T-helper 17 cell (primary cell): ENCODE results near the gene POLN. TPM values are rescaled to one million over a fixed set of nuclear protein-coding genes. Genes with fewer than 3 reads are reported as not detected.
A peak's percentile ranks its signal among the peaks of the same experiment; 100 is the strongest.

Experiments used
- ATAC-seq: fragments of 150-1000 bp; cut with Tn5 transposase; 2 replicates; pipeline ENCODE4 v1.10.0; 2021; ENCODE audit warnings: mild to moderate bottlenecking, moderate library complexity
- DNase-seq, 3 donors: peaks; one replicate each; pipeline versions ENCODE4 v3.0.0 to v3.0.0-alpha.2; 2020 to 2021
- H3K9me3 ChIP-seq: one replicate; pipeline ENCODE4 v1.7.0; 2013; ENCODE audit warnings: low read length, mild to moderate bottlenecking; ENCODE audit not compliant: control insufficient read depth, poor library complexity, severe bottlenecking
- H3K27ac Mint-ChIP-seq: one replicate; pipeline ENCODE4 v1.8.0; 2022; ENCODE audit warnings: mild to moderate bottlenecking, moderate library complexity, mixed read lengths
- H3K27me3 Mint-ChIP-seq: one replicate; pipeline ENCODE4 v1.8.0; 2022; ENCODE audit warnings: mixed read lengths
- H3K36me3 Mint-ChIP-seq: one replicate; pipeline ENCODE4 v1.8.0; 2022; ENCODE audit warnings: low read depth, mixed read lengths
- H3K4me1 Mint-ChIP-seq: one replicate; pipeline ENCODE4 v1.8.0; 2022; ENCODE audit warnings: mild to moderate bottlenecking, mixed read lengths
- H3K4me3 Mint-ChIP-seq: one replicate; pipeline ENCODE4 v1.8.0; 2022; ENCODE audit warnings: mild to moderate bottlenecking, moderate library complexity, mixed read lengths
- total RNA-seq, 4 donors: library from RNA in 2 of 4; stranded (reverse) in 2 of 4; gene quantifications; one replicate each; pipeline ENCODE4 v1.2.3 and lab custom pipeline; 2022 to 2026

The POLN gene
- total RNA-seq, 2 donors from 2014 or later, result 2.8 to 3.9 TPM

DNA sequence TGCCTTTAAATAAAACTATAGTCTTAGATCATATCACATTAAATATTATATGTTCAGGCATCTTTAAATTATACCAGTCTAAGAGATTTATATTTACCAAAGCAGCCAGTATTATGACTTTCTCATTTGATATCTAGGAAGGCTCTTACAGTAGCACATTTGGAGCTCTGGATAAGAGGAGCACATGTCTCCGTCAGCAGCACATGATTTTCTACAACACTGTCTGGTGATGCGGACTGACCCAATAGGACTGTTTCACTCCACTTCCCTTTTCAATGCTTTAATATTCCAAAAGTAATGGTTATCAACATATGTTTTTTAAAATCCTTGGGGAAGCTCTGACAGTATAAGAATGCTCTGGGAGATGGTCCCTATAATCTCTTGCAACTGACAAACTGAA is 61.5 kb downstream of the POLN start:
- no peak for ATAC-seq
- DNase-seq, result no peak
- no peak overlapping the region for H3K27ac Mint-ChIP-seq
- H3K4me3 Mint-ChIP-seq, result no peak overlapping the region
- no peaks in the 10 kb centered on the region for H3K9me3 ChIP-seq
- H3K27me3 Mint-ChIP-seq, result no peaks in the 10 kb centered on the region
- peaks cover 7% of the 10 kb centered on the region for H3K36me3 Mint-ChIP-seq
- H3K4me1 Mint-ChIP-seq, result no peaks in the 10 kb centered on the region

DNA sequence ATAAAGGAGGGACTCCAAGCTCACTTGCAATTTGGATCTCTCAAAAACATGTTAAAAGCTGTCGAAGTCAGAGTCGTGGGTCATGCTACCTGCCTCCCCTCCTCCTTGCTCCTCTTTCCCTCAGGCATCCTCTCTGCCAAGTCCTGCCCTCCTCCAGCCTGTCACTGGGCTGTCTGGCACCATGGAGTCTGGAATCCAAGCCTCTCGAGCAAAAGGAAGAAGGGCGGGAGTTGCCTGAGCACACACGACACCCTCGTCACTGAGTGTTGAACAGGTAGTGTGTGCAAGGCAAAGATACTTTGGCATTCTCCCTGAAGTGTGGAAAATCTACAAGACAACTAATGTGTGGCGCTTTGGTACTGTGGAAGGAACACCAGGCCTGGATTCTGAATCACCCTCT is 62.2 kb downstream of the POLN start:
- H3K9me3 ChIP-seq, result no peaks in the 10 kb centered on the region
- no peak overlapping the region for H3K27ac Mint-ChIP-seq
- H3K4me1 Mint-ChIP-seq, result no peaks in the 10 kb centered on the region
- no peak overlapping the region for H3K4me3 Mint-ChIP-seq
- no peaks in the 10 kb centered on the region for H3K27me3 Mint-ChIP-seq
- ATAC-seq (no peak), DNase-seq (no peak)
- peaks cover 5% of the 10 kb centered on the region for H3K36me3 Mint-ChIP-seq

GRCh38 chr4:2178986-2179385 is 62.9 kb downstream of the POLN start:
- no peaks in the 10 kb centered on the region for H3K27me3 Mint-ChIP-seq
- H3K4me3 Mint-ChIP-seq, result no peak overlapping the region
- no peak overlapping the region for H3K27ac Mint-ChIP-seq
- peaks cover 1% of the 10 kb centered on the region for H3K4me1 Mint-ChIP-seq
- ATAC-seq (no peak), DNase-seq (no peak)
- no peaks in the 10 kb centered on the region for H3K9me3 ChIP-seq
- peaks cover 5% of the 10 kb centered on the region for H3K36me3 Mint-ChIP-seq

GRCh38 chr4:2177443-2178093 is 64.4 kb downstream of the POLN start:
- no peak for ATAC-seq
- H3K27me3 Mint-ChIP-seq, result no peaks in the 10 kb centered on the region
- DNase-seq, result no peak
- H3K27ac Mint-ChIP-seq, result no peak overlapping the region
- H3K9me3 ChIP-seq, result no peaks in the 10 kb centered on the region
- H3K4me3 Mint-ChIP-seq, result no peak overlapping the region
- H3K36me3 Mint-ChIP-seq, result peaks cover 5% of the 10 kb centered on the region
- peaks cover 13% of the 10 kb centered on the region for H3K4me1 Mint-ChIP-seq

DNA sequence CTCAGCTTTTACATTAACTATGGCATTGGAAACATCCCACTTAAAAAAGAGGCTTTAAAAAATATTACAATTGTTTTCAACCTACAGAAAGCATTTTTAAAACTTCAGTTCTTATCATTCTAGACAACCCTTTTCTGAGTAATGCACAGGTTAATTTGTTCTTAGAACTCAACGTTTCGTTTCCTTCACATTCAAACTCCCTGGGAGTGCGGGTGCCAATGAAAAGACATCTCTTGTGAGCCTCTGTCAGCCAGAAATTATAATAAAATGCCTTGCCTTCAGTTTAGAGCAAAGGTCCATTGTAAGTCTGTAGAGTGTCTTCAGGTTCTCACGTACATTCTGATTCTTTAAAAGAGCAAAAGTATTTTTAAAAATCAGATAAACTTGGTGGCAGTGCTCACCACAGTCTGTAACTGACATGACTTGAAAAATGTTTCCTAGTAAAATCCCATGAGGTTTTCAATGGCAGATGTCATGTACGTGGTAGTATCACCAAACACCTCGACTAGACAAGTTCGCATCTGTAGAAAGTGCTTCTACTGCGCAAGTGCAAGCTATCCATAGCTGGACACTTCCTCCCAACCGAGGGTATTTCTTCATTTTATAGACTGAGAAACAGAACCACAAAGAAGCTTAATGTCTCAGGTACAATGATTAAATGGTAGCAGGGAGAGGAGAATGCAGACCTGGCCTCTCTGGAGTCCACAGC is 65.8 kb downstream of the POLN start:
- no peaks in the 10 kb centered on the region for H3K9me3 ChIP-seq
- no peak overlapping the region for H3K4me3 Mint-ChIP-seq
- H3K4me1 Mint-ChIP-seq, result peaks cover 22% of the 10 kb centered on the region
- ATAC-seq (no peak), DNase-seq (no peak)
- no peak overlapping the region for H3K27ac Mint-ChIP-seq
- no peaks in the 10 kb centered on the region for H3K27me3 Mint-ChIP-seq
- H3K36me3 Mint-ChIP-seq, result peaks cover 2% of the 10 kb centered on the region

GRCh38 chr4:2174061-2174460 is 67.9 kb downstream of the POLN start:
- Mint-ChIP-seq H3K27me3 (no peaks in the 10 kb centered on the region), H3K4me1 (peaks cover 24% of the 10 kb centered on the region), H3K4me3 (no peak overlapping the region), H3K27ac (no peak overlapping the region), H3K36me3 (peaks cover 4% of the 10 kb centered on the region)
- no peaks in the 10 kb centered on the region for H3K9me3 ChIP-seq
- no peak for DNase-seq
- ATAC-seq, result no peak

DNA sequence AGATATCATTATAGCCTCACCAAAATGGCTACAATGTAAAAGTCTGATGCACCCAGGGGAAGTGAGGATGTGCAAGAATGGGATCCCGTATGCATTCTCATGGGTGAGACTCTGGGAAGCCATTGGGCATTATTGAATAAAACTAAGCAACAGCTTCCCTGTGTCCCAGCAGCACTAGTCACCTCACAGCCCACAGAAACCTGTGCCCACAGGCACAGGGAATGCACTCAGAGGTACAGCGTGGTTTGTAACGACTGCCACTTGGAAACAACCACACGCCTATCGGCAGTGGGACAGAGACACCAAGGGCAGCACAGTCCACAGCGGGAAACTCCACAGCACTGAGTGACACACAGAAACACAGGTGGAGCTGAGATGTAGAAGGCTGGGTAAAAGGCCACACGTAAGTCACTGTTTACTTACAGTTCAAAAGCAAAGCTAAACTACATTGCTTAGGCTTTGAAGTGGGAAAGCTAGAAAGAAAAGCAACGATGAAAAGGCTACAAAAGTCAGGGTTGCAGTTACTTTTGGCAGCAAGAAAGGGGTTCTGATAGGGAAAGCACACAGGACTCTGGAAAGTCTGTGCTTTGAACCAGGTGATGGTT is 69.2 kb downstream of the POLN start:
- ATAC-seq (peak; percentile 92), DNase-seq (no peak)
- peak overlapping the region; percentile 90 for H3K27ac Mint-ChIP-seq
- no peaks in the 10 kb centered on the region for H3K9me3 ChIP-seq
- no peaks in the 10 kb centered on the region for H3K27me3 Mint-ChIP-seq
- H3K36me3 Mint-ChIP-seq, result peaks cover 4% of the 10 kb centered on the region
- H3K4me1 Mint-ChIP-seq, result peaks cover 24% of the 10 kb centered on the region
- peak overlapping the region; percentile 64 for H3K4me3 Mint-ChIP-seq

DNA sequence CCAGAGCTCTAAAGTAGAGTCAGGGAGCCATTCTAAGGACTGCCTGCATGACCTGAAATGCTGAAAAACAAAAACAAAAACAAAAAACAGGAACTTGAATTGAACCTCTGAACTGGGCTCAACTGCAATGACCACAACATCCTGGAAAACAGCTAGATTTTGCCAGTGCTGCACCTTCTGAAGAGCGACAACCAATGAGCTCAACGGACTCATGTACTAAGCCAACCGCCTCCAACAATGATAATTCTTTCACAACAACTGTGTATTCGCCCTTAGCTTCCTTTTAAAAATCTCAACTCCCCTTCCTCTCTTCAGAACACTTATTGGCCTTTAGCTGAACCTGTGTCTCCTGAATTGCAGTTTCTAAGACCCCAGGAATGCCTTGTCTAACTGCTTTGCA is 69.8 kb downstream of the POLN start:
- ATAC-seq (no peak), DNase-seq (no peak)
- peaks cover 4% of the 10 kb centered on the region for H3K36me3 Mint-ChIP-seq
- H3K9me3 ChIP-seq, result no peaks in the 10 kb centered on the region
- H3K4me3 Mint-ChIP-seq, result peak overlapping the region; percentile 64
- H3K27ac Mint-ChIP-seq, result peak overlapping the region; percentile 90
- no peaks in the 10 kb centered on the region for H3K27me3 Mint-ChIP-seq
- H3K4me1 Mint-ChIP-seq, result peaks cover 24% of the 10 kb centered on the region

DNA sequence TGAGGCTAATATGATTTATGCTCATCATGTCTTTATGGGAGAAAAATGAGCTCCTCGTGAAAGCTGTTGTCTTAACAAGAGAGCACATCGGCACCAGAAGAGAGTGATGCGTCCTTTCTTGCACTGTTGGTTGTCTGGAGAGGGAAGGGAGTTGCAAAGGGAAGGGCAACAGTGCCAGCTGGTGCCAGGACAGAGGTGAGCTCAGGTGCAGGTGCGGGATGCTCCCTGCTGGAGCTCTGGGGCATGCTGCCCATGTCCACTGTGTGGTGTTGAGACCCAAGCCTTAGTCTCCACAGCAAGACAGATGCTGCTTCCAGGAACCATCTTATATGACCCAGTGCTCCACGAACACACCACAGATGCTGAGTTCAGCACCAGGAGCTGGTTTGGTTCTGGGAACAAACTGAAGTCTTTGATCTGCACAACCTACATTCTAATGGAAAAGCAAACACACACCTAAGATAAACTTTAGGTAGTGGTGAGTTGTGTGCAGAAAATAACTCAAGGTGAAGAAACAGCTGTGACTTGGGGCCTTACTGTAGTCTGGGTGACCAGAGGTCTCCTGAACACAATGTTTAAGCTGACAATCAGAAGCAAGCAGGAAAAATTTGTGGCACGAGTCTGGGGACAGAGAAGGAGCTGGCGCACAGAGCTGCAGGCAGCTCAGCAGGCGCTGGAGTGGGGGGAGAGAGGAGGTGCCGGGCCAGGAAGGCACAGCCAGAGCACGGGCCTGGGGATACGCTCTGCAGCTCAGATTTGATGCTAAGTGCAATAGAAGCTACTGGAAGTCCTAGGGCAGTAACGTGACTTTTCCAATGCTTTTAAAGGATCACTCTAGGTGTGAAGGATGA is 73.2 kb downstream of the POLN start:
- ATAC-seq (no peak), DNase-seq (no peak)
- Mint-ChIP-seq H3K27ac (peak overlapping the region; percentile 79), H3K27me3 (no peaks in the 10 kb centered on the region), H3K4me3 (no peak overlapping the region), H3K36me3 (peaks cover 4% of the 10 kb centered on the region), H3K4me1 (peaks cover 21% of the 10 kb centered on the region)
- H3K9me3 ChIP-seq, result no peaks in the 10 kb centered on the region

DNA sequence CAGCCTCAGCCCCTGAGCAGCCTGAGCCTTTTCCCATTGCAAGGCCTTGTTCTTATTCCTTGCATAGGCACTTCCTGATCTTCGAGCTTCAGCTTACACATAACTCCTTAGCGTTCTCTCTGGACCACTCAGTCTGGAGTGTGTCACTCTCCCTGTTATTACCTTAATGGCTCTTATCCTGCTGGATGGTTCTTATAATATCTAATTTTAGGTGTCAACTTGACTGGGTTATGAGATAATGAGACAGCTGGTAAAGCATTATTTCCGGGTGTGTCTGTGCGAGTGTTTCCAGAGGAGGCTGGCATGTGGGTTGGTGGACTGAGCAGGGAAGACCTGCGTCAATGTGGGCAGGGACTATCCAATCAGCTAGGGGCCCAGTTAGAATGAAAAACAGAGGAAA is 75.7 kb downstream of the POLN start:
- Mint-ChIP-seq H3K27ac (no peak overlapping the region), H3K36me3 (peaks cover 4% of the 10 kb centered on the region), H3K27me3 (no peaks in the 10 kb centered on the region), H3K4me1 (peaks cover 4% of the 10 kb centered on the region), H3K4me3 (no peak overlapping the region)
- H3K9me3 ChIP-seq, result no peaks in the 10 kb centered on the region
- ATAC-seq (no peak), DNase-seq (no peak)

GRCh38 chr4:2165391-2165790 is 76.5 kb downstream of the POLN start:
- DNase-seq (no peak), ATAC-seq (no peak)
- Mint-ChIP-seq H3K4me3 (no peak overlapping the region), H3K27me3 (no peaks in the 10 kb centered on the region), H3K4me1 (peaks cover 2% of the 10 kb centered on the region), H3K27ac (no peak overlapping the region), H3K36me3 (peaks cover 4% of the 10 kb centered on the region)
- no peaks in the 10 kb centered on the region for H3K9me3 ChIP-seq

DNA sequence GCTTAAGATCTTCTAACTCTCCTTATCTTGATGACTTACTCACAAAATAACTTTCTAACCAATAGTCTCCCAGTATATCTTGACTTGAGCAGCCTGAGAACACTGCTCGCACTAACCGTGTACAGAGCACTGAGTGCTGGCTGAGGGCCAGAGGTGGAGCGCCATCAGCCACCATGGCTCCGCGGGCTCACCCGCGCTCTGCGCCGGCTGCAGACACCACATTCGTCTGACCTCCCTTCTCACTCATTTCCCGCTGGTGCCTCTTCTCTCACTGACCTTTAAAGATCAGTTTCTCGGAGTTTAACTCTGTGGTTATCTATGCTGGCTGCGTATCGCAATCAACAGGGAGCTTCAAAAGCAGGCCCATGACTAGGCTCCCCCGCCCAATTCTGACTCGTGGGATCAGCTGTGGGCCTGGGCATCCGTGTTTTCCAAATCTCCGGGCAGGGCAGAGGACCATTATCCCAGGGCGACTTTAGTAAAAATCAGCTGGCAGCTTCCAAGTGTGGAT is 78.6 kb downstream of the POLN start:
- peaks cover 2% of the 10 kb centered on the region for H3K4me1 Mint-ChIP-seq
- H3K9me3 ChIP-seq, result no peaks in the 10 kb centered on the region
- H3K27ac Mint-ChIP-seq, result no peak overlapping the region
- H3K36me3 Mint-ChIP-seq, result no peaks in the 10 kb centered on the region
- ATAC-seq (no peak), DNase-seq (no peak)
- no peak overlapping the region for H3K4me3 Mint-ChIP-seq
- no peaks in the 10 kb centered on the region for H3K27me3 Mint-ChIP-seq
